Measurements from ENCODE around the gene AKT1. TPM values are rescaled to one million over a fixed set of nuclear protein-coding genes. Genes with fewer than 3 reads are reported as not detected.

Gene AKT1
- total RNA-seq, 4 donors from 2014 or later: 44.4 to 70.4 (median 57.0) TPM

- ATAC-seq: no peak
- H3K9me3 ChIP-seq: no peaks in the 10 kb centered on the region
- no peak overlapping the region for H3K27ac ChIP-seq
- no peaks in the 10 kb centered on the region for H3K27me3 ChIP-seq
- in situ Hi-C loops (cut with MboI; ENCODE audit: low sequenced_read_pairs in 4 of 4) (loop anchor here in 3 of 4 donors (5.0 kb wide), 1 partner anchor 53 kb away; no protein-coding TSS in a partner anchor), intact Hi-C loops (cut with DNase I; ENCODE audit: low total_unique reads) (loop anchor here (1.0 kb wide), 1 partner anchor 25 kb away; no protein-coding TSS in a partner anchor)
- TF ChIP-seq POLR2A (IDR thresholded peaks at IDR 0.05) (no peak), CTCF (IDR thresholded peaks at IDR 0.05 in 4 of 5, conservative IDR thresholded peaks at IDR 0.05 in 1 of 5) (no peak)
- no peak overlapping the region for H3K4me3 ChIP-seq
- H3K36me3 ChIP-seq: peaks cover 0 to 32% of the 10 kb centered on the region in 2 donors
- no peak for DNase-seq
- no peaks in the 10 kb centered on the region for H3K4me1 ChIP-seq
Observed at GRCh38 chr14:104769324-104770071, 26.1 kb downstream of the AKT1 start.

- H3K27ac ChIP-seq: peak overlapping the region in 2 of 4 donors; percentile 36 to 37
- intact Hi-C loops (cut with DNase I; ENCODE audit: low total_unique reads) (loop anchor here (1.0 kb wide), 2 partner anchors 26 to 58 kb away; no protein-coding TSS in a partner anchor), in situ Hi-C loops (cut with MboI; ENCODE audit: low sequenced_read_pairs in 4 of 4) (loop anchor here in 3 of 4 donors (5.0 kb wide), 1 partner anchor 54 kb away; no protein-coding TSS in a partner anchor)
Observed at GRCh38 chr14:104768437-104769323, 26.9 kb downstream of the AKT1 start.

GRCh38 chr14:104767634-104767918 is 28.0 kb downstream of the AKT1 start:
- in situ Hi-C loops (cut with MboI; ENCODE audit: low sequenced_read_pairs in 4 of 4): loop anchor here in 3 of 4 donors (5.0 kb wide), 1 partner anchor 55 kb away; no protein-coding TSS in a partner anchor

More at GRCh38 chr14:104768437-104769323, 26.9 kb downstream of the AKT1 start:
- Histone ChIP-seq H3K4me3 (no peak overlapping the region), H3K9me3 (no peaks in the 10 kb centered on the region), H3K27me3 (no peaks in the 10 kb centered on the region), H3K36me3 (peaks cover 0 to 30% of the 10 kb centered on the region in 2 donors), H3K4me1 (no peaks in the 10 kb centered on the region)
- ATAC-seq (peak; percentile 91 to 94), DNase-seq (peak; percentile 71 to 84)
- TF ChIP-seq POLR2A (IDR thresholded peaks at IDR 0.05) (no peak), CTCF (IDR thresholded peaks at IDR 0.05 in 4 of 5, conservative IDR thresholded peaks at IDR 0.05 in 1 of 5) (peak; percentile 73 to 98 (median 92))

More at GRCh38 chr14:104767634-104767918, 28.0 kb downstream of the AKT1 start:
- DNase-seq (no peak), ATAC-seq (no peak)
- intact Hi-C loops (cut with DNase I; ENCODE audit: low total_unique reads): no loop called here
- Histone ChIP-seq H3K27me3 (no peaks in the 10 kb centered on the region), H3K27ac (no peak overlapping the region), H3K36me3 (peaks cover 0 to 19% of the 10 kb centered on the region in 2 donors), H3K4me3 (no peak overlapping the region), H3K4me1 (no peaks in the 10 kb centered on the region), H3K9me3 (no peaks in the 10 kb centered on the region)
- TF ChIP-seq POLR2A (IDR thresholded peaks at IDR 0.05) (no peak), CTCF (IDR thresholded peaks at IDR 0.05 in 4 of 5, conservative IDR thresholded peaks at IDR 0.05 in 1 of 5) (no peak)
